GM12801 (cell line): ENCODE measurements around the gene GLRX3.

Experiments
- TF ChIP-seq, protein P1 (sequence below): IDR thresholded peaks from one replicate; pipeline ENCODE4 v1.5.1; 2011; ENCODE audit warnings: control low read depth; ENCODE audit not compliant: insufficient read length; ENCODE audit errors: extremely low read depth

The GLRX3 gene

DNA sequence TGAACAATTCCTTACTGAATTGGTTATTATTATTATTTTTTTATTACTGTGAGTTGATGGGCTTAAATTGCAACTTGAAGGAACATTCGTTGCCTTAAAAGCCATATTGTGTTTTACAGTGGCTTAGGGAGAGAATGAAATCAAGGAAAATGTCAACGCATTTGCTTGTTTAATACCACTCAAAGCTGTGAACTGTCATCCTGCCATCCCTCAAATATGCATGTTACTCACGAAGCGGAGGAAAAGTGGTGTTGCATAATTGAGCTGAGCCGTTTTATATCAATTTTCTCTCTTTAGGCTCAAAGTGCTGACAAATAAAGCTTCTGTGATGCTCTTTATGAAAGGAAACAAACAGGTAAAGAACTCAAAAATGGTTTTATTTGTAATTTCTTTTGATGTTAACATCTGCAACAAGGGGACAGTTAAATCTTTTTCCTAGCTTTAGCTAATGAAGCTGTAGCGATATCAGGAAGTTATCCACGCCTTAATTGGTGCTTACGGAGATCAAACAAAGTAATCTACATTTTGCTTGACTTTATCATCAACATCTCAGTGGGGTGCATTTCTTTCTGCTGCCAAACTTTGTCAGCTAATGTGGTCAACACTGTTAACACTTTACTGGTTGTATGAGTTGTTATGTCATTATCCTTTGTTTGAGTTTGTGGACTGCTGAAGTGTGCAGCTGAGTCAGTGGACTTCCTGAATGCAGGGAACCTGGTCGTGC is 33.1 kb downstream of the GLRX3 start:
- TF ChIP-seq, protein P1, sequence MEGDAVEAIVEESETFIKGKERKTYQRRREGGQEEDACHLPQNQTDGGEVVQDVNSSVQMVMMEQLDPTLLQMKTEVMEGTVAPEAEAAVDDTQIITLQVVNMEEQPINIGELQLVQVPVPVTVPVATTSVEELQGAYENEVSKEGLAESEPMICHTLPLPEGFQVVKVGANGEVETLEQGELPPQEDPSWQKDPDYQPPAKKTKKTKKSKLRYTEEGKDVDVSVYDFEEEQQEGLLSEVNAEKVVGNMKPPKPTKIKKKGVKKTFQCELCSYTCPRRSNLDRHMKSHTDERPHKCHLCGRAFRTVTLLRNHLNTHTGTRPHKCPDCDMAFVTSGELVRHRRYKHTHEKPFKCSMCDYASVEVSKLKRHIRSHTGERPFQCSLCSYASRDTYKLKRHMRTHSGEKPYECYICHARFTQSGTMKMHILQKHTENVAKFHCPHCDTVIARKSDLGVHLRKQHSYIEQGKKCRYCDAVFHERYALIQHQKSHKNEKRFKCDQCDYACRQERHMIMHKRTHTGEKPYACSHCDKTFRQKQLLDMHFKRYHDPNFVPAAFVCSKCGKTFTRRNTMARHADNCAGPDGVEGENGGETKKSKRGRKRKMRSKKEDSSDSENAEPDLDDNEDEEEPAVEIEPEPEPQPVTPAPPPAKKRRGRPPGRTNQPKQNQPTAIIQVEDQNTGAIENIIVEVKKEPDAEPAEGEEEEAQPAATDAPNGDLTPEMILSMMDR: no peak

DNA sequence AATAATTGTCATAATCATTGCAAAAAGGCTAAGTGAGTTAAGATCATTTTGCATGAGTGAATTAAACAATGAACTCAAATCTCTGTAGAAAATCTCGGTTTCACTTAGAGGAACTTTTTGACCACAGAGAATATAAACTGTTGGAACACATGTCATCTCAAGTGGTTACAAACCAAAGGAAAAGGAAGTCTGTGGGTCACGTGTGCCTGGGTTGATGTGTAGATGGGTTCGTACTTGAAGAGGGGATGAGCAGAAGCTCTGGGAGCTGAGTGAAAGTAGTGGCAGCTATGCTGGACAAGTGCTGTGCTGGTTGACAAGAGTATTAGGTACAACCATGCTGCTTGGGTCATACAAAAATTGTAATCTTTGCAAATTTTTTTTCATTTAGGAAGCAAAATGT is 35.0 kb downstream of the GLRX3 start:
- TF ChIP-seq, protein P1: no peak

DNA sequence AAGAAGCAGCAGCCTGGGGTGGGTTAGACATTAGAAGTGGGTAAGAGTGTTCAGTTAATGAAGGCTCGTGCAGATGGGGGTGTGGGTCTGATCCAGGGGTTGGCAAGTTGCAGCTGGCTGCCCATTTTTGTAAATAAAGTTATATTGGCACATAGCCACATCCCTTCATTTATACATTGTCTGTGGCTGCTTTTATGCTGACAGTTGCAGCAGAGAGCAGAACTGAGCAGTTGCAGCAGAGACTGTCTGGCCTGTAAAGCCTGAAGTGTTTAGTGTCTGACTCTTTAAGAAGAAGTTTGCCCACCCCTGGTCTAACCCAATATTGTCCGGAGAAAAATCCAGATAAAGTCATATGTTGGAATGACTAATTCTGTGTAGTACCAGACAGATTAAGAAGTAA is 38.1 kb downstream of the GLRX3 start:
- TF ChIP-seq, protein P1: no peak

DNA sequence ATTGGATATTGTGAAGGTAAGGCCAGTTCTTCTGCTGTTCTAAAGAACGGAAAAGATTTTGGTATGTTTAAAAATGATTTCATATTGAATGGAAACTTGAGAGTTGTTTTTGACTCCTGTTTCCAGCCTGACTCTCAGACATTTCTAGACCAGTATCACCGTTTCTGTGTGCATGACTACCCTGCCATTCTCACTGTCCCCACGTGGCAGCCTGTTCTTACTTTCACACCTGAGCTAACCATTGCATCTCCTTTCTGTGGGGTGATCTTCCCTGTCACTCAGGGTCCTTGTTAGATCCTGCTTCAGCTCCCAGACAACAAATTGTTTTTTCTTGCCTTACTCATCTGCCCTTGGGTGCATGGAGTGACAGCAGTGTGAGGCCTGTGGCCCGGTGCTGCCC is 38.9 kb downstream of the GLRX3 start:
- TF ChIP-seq, protein P1: no peak

DNA sequence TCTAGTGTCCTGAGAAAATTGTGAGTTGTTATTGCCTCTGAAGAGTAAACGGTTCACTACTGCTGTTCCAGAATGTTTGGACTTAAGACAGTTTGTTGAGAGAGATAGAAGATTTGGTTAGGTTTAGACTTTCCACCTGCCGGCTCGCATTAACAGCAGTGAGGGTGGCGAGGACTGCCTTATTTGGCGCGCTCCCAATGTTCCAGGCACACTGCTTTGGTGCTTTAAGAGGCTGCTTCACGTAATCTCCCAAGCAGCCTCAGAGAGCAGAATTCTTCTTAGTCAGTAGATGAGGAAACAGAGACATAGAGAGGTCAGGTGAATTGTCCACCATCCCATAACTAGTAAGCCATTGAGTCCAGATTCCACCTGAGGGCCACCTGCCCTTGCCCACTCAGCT is 41.1 kb downstream of the GLRX3 start:
- TF ChIP-seq, protein P1: no peak

DNA sequence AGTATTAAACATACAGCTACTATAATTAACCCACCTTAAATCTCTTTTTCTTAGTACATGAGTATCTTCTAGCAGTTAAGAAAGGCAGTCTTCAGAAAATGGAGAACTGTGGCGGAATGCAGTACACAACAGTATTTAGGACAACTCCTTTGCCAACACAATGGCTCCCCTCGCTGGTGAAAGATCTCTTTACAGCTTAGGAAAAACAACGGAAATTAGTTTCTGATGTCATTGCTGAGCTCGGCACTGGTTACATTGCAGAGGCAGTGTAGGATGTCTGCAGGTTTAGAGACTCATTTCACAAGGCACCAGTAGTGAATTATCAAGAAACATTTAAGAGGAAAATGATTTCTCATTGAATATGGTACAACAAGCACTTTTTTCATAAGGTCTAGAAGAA is 43.4 kb downstream of the GLRX3 start:
- TF ChIP-seq, protein P1: no peak

DNA sequence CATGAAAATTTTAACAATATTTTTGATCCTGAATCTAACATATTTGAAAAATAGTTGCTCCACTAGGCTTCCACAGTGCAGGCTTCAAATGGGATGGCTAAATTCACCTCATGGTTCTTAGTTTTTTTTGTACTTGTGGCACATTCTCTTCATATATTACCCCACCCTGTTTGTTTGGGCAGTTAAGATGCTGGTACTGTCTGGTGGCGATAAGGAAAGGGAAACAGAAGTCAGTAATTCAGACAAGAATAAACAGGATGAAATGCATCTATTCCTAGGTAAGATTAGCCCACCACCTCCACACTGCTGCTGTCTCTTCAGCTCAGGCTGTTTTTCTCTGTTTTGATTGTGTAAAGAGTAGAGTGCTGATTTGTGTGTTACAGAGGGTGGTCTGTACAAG is 44.2 kb downstream of the GLRX3 start:
- TF ChIP-seq, protein P1: no peak

DNA sequence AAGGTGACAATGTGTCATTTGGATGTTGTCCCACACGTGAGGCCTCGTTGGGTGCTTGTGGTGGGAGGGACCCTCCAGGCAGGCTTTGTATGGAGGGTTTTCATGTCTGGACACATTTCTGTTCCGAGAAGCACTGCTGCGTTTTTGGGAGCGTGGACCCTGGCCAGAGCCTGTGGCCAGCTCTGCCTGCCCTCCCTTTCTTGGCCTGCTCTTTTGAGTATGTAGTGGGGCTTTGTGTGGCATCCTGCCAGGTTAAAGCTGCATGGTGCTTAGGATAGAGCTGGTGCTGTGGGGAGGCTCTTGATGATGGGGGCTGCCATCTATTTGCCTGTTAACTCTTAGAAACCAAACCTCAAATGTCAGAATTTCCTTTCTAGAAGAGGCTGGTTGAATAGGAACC is 45.7 kb downstream of the GLRX3 start:
- TF ChIP-seq, protein P1: no peak
